HG02885 (cell line): ENCODE data around the gene RXRB.
"Not testable (repeated sequence)": the region's sequence is repeated elsewhere in the genome, so short reads cannot be mapped to it uniquely, and the experiment has no call there.

Experiments
- ATAC-seq: cut with Tn5 transposase; IDR thresholded peaks from one replicate; pipeline ENCODE4 v1.9.1; 2021; ENCODE audit warnings: mild to moderate bottlenecking; ENCODE audit not compliant: unreplicated experiment, poor library complexity

RXRB gene

DNA sequence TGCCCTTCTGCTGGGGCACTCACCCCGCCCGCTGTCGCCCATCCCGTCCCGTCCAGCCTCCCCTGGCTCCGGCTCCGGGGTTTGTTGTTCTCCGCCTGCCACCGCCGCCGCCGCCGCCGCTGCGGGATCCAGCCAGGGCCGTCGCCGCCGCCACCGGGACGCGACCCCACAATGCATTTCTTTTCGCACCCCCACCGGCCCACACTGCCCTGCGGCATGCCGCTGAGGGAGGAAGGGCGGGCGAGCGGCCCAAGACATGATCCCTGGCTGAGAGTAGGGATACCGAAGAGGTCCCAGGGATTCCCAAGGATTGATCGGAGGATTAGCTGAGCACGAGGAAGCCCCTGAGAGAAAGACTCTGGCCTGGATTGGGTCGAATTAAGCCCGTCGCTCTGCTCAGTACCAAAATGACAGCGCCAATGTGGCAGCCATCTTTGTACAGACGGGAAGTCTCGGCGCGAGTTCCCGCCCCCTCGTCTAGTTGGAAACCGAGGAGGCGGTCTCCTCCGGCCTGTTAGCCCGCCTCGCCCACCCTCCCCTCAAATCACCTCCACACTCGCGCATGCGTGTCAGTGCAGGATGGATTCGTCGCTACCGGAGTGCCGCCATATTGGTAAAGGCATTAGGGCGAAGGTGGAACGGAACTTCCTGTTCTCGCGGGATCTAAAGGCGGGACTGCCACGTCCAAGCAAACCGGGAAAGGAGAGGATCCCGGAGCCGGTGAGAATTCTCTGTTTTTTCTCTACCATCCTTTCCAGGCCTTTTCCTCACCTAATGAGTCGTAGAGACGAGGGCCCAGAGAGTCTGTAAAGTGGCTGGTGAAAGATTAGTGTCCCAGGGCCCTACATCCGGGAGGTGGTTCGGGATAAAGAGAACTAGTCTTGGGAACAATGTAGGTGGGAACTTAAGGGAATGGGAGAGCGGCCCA is at the start of gene RXRB, which contains the start of gene SLC39A7:
RXRB (minus strand) TSS at position 447 of the 928 bp plus-strand sequence; CDS start at position 258, 189 bp downstream.
SLC39A7 (plus strand) TSS at position 649 of the 928 bp plus-strand sequence. CDS start 379 bp downstream, outside the sequence.
- ATAC-seq, result peak; percentile 52

DNA sequence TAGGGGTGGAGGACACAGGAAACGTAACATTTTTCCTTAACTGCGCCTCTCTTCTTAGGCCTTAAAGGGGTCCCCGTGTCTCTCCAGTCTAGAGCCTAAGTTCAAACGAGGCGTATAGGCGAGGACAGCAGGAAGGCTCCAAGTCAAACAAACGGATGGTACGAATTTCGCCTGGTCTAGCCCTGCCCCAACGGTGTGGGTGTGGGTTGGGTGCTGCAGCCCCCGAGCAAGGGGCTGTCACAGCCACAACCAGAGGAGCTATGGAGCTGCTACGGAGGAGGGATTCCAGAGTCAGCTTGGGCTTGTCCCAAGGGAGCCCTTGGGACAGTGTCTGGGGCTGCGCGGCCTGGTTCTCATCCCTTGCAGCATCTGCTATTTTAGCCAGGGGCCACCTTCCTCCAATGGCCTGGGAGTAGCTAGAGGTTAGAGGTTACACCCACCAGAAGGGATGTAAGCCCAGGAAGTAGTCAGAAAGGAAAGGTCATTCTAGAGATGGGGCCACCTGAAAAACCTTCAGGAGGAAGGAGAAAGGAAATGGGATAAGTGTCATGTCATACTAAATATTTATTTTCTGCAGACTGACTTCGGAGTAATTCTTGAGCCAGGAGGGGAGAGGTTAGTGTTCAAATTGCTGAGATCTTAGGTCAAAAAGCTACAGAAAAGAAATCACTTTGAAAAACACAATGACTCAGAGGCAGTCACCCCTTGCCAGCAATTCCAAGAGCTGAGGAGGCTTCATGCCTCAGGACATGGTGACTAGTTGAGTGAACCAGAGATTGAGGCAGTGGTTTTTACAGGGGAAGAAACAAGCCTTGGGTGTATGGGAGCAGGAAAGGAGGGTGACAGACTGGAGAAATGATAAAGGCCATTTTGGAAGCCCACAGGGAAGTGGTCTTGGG is 49.5 kb upstream of the RXRB start:
- ATAC-seq, result no peak

DNA sequence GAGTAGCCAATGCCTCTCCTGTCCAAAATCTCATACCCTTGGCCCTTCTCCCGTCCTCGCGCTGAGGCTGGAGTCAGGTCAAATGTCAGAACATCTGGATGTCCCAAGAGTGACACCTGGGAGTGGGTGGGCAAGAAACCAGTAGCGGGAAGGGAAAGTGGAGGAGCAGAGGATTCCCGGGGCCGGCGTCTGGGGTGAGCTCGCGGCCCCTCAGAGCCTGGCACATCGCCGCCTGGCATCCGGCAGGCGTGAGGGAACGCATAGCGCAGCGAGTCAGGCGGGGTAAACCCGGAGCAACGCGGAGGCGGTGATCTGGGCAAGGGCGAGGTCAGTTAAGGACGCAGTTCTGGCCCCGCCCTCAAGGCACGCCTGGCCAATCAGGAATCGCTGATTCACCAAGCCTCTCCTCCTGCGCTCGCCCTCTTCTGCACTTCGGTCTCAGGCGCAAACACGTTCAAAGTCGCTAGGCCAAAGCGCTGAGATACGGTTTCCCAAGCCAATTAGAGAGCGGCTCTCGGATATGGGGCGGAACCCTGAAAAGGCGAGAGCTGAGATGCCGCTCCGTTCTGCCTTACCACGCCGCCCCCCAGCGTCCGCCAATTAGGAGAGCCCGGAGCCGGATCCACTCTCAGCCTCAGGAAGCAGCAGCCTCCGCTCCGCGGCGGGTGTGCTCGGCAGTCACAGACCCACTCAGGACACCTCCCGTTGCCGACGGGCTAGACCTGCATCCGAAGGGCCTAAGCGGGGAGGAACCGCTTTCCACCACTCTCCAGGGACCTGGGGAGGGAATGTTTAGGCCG is 48.7 kb upstream of the RXRB start:
- ATAC-seq, result peak; percentile 90

DNA sequence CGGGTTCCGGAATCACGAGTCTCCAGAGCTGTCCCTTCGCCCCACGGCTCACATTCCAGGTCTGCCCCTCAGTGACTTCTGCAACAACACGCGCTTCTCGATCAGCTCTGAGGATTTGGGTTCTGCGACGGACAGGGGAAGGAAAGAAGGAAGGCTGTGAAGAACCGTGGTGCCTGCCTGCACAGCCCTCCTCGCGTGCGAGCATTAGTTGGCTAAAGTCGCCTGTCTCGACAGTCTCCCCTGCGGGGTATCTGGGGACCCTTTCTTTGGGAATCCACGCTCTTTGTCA is 48.1 kb upstream of the RXRB start:
- ATAC-seq, result no peak

DNA sequence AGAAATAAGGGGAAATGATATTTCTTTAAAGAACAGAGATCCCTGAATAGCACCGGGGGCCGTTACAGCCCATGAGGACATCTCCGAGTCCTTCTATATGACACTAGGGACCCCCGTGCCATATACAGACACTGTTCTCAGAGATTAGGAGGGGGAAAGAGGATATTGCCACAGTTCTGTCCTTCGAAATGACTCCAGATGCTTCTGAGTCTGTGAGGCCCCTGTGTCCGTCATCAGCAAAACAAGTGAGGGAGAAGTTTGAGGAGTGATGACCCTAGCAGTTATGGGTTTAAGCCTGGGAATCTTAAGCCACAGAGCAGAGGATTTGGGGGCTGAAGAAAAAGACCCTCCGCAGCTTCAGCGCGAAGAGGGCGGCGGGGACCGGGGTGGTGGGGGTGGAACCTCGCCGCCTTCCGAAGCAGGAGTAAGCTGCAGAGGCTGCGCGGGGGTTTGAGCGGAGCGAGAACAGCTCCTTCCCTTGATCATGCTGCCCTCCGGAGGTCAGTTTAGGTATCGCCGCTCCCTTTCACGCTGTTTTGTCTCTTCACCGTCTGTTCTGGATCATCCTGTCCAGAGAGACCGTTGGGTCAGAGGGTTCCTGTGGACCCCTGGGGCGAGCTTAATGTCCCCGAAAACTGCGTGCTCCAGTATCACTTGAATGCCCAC is 47.6 kb upstream of the RXRB start:
- ATAC-seq, result no peak

DNA sequence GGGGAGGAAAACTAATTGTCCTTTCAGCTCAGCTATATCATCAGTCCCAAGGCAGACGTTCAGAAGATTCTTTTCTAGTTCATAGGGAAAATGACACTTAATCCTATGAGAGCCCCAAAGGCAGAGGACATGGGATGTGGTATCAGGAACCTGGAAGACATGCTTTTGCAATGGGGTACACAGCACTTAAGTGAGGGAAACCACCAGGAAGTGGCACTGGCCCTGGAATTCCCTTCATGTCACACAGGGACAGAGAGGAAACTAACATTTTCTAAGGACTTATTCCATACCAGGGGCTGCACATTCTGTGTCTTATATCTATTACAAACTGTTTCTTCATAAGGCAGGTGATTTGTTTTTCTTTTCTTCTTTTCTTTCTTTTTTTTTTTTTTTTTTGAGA is 43.0 kb upstream of the RXRB start:
- ATAC-seq, result no peak

DNA sequence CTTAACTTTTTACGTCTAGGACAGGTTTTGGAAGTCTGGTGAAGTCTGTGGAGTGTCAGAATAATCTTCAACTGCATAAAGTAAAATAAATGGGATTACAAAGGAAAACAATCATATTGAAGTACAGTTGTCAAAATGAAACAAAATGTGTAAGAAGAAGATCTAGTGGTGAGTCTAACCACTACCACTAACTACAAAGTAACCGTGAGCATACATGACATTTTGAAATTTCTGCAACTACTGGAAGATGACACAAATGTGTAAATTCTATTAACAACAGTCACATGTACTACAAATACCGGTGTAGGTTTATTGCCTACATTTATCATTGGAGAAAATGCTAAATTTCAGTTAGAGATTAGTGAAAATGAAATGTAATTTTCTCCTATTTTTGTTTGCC is 41.5 kb upstream of the RXRB start:
- ATAC-seq, result no peak

DNA sequence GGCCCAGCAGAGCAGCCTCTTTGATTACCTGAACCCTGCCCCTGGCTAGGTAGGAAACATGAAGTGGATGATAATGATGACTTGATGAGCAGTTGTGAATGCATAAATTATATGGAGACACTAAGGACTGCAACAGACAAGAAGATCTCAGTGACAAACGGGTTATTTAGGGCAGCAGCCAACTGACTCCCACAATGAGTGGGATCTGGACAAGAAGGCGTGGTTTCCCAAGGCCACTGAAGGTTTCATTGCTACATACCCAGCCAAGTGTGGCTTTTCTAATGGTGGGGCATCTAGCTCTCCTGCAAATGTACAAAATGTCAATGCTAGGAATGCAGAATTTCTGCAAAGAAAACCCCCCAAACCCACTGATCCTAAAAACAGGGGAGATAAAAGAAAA is 37.3 kb upstream of the RXRB start:
- ATAC-seq, result no peak

DNA sequence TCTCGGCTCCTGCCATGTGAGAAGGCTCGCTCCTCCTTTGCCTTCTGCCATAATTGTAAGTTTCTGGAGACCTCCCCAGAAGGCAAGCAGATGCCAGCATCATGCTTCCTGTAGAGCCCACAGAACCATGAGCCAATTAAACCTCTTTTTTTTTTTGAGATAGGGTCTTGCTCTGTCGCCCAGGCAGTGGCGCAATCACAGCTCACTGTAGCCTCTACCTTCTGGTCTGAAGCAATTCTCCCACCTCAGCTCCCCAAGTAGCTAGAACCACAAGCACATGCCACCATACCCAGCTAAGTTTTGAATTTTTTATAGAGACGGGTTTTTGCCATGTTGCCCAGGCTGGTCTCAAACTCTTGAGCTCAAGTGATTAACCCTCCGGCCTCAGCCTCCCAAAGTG is 36.4 kb upstream of the RXRB start:
- no peak for ATAC-seq

DNA sequence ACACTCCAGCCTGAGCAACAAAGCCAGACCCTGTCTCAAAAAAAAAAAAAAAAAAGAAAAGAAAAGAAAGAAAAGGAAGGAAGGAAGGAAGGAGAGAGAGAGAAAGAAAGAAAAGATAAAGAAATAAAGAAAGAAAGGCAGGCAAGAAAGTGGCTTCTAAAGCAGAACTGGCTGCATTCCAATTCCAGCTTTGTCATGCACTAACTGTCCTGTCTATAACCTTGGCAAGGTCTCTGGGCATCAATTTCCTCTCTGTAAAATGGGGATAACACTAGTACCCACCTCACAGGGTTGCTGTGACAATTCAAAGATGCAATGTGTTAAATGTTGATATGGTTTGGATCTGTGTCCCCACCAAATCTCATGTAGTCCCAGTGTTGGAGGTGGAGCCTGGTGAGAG is 35.9 kb upstream of the RXRB start:
- no peak for ATAC-seq

DNA sequence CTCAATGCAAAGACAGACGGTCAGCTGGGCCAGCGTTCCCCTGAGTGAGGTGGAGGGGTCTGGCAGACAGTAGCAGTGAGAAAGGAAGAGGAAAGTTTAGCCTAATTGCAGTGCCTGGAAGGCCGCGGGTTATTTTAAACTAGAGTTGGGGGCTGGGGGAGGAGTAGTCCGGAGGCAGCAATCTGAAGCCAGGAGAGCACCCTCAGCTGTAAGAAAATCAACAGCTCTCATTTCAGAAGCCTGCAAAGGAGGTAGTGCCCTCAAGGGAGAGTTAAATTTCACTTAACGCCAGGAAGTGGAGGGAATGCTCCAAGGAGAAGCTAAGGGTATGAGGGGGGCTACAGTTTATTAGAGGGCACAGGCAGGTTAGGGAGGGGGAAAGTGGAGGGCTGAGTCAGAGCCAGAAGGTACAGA is 34.8 kb upstream of the RXRB start:
- no peak for ATAC-seq

DNA sequence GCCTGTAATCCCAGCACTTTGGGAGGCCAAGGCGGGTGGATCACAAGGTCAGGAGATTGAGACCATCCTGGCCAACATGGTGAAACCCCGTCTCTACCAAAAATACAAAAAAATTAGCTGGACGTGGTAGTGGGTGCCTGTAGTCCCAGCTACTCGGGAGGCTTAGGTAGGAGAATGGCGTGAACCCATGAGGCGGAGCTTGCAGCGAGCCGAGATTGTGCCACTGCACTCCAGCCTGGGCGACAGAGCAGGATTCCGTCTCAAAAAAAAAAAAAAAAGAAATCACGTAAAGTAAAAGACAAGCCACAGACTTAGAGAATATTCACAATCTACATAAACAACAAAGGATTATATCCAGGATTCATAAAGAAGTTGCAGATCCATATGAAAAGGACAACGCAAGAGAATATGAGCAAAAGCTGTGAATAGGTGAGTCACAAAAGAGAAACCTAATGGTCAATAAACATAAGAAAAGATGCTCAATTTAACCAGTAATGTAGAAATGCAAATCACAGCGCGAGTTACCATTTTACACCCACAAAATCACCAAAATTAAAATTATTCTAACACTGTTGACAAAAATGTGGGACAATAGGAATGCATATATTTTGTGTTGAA is 26.1 kb upstream of the RXRB start:
- ATAC-seq, result not testable (repeated sequence)

DNA sequence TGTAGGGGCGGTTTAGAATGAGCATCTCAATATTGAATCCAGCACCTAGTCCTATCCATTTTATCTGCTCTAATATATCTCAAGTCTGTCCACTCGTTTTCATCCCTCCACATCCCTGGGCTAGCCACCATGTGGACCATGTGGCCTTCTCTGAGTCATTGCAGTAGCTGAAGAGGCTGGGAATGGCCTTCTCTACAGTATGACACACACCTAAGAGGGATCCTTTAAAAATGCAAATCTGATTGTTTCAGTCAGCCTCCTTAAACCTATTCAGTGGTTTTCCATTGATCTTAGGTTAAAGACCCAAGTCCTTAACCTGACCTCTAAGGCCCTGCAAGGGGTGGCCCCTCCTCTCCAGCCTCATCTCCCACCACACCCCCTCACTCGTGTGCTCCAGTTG is 17.2 kb upstream of the RXRB start:
- ATAC-seq, result no peak

DNA sequence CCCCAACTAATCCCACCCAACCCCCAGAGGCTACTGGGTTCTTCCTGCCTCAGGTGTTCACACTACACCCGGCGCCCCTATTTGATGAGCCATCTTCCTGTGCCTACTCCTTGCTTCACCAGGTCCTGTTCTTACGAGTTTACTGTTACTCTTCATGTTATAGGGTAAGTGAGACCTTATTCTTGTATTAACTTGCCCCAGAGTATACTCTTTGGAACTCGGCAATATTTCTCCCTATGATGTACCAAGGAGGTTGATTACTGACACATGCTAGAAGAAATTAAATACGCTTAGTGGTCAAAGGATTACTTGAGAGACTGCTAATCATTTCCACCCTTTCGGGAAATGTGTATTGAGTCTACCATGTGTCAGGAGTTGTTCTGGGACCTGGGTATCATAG is 16.8 kb upstream of the RXRB start:
- no peak for ATAC-seq

DNA sequence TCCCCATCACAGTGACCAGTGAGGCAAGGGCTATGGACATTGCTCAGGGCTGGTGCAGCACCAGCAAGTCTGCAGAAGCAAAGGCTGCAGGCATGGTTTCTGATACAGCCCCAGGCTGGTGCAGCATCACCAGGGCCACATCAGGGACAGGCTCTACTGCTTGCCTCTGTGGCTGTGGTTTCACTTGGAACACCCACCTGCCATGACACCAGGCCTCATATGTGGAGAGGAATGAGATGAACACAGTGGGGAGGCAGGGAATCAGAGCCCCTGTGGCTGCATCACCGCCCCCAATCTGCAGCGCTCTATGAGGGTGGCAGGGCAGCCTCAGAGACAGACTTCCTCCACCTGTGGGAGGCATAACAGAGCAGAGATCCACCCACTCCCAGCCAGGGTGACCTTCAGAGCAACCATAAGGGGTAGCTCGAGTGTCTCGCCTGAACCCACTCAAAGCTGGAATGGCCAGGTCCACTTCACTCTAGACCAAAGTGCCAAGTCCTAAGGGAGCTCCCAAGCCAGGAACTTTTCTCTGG is 15.7 kb upstream of the RXRB start:
- ATAC-seq, result no peak

DNA sequence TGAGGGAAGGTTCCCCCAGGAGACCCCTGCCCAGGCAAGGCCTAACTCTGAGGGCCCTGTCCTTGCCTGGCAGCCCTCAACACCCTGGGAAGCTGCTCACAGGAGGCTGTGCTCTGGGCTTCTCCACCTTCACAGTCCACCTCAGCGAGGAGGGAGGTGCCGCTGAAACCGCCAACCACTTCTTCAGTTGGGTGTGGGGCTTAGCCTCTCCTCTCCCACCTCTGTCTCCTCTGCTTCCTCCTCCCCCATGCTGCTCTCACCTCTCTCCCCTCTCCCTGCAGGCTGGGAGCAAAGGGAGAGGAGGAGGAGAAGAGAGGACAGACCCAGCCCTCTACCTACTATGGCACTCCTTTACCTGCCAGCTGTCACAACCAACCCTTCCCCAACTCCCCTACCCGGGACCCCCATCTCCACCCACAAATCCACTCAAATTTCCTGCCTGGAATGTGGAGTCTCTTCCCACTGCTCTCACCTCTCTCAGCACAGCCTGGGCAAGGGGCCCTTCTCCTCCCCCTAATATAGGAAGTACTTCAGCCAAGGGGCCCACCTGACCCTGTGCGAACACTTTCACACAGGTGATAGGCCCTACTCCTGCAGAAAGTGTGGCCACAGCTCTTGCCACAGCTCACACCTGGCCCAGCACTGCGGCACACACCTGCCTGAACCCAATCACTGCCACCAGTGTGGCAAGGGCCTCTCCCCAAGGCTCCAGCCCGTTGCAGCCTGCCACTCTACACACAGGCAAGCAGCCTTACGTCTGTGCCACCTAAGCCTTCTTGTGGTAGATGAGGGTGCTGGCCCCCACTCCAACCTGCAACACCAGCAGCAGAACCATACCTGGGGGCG is 15.0 kb upstream of the RXRB start:
- ATAC-seq, result no peak

DNA sequence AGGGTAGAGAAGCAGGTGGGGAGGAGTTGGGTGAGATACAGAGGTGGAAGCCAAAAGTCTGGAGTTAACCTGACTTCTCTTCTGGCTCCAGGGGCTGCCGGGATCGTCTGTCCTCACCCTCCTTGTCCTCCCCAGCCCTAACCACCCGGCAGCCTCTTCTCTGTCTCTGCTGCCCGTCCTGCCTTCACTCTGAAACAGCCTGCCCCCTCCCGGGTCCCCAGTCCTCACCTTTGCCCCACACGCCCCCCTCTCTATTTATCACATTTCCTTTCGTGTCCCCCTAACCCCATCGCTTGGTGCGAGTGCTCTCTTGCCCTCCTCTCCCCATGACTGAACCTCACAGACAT is 13.5 kb upstream of the RXRB start:
- no peak for ATAC-seq

DNA sequence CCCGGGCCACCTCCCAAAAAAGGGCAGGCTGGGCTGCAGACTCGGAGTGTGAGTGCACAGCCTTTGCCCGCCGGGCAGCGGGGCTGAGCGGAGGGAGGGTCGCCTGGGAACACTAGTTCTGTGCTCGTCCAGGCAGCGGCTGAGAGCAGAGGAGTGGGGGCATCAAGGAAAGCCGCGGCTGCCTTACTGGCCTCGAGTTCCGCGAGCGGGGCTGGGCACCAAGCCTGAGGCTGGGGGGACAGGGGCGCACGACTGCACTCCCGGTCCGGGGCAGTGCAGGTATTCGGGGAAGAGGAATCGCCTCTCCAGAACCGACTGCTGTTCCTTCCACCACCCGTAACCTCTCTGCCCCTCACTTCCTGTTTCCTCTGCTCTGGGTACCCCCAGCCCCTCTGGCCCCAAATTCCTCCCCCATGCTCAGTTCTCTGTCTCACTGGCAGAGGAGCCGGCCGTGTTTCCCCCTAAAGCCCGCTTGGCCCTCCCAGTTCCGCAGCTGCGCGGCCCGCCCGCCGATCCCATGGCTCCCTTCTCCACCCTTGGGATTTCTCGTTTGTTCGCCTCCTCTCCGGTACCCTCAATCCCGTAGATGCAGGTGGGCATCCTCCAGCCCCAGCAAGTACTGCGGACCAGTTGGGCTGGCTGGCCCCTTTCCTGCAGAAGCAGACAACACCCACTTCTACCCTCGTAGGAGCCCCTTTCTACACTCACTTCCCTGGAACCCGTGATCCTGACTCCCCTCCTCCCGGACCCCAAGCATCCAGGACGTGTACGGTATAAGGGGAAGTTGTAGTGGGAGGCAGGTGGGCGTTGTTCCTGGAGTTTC is 12.9 kb upstream of the RXRB start:
- no peak for ATAC-seq
